ENCODE data around the gene WDFY4.
A peak's percentile ranks its signal among the peaks of the same experiment; 100 is the strongest.

Gene WDFY4

GRCh38 chr10:48764486-48764885, 79.8 kb downstream of the WDFY4 start:
- FAIRE-seq, result no peak
- no peak for DNase-seq (ENCODE audit: extremely low spot score, insufficient read length, low read depth)

GRCh38 chr10:48765039-48765438, 80.4 kb downstream of the WDFY4 start:
- FAIRE-seq (peak; percentile 68), DNase-seq (ENCODE audit: extremely low spot score, insufficient read length, low read depth) (no peak)

GRCh38 chr10:48765527-48765926, 80.9 kb downstream of the WDFY4 start:
- FAIRE-seq, result no peak

GRCh38 chr10:48767373-48768143, 82.9 kb downstream of the WDFY4 start:
- FAIRE-seq, result no peak
- no peak for DNase-seq (ENCODE audit: extremely low spot score, insufficient read length, low read depth)

More at GRCh38 chr10:48765527-48765926, 80.9 kb downstream of the WDFY4 start:
- DNase-seq (ENCODE audit: extremely low spot score, insufficient read length, low read depth), result no peak

- FAIRE-seq (no peak), DNase-seq (ENCODE audit: extremely low spot score, insufficient read length, low read depth) (no peak)
These were observed 83.6 kb downstream of the WDFY4 start for GRCh38 chr10:48768144-48768766.

- FAIRE-seq, result no peak
These were observed 84.3 kb downstream of the WDFY4 start for GRCh38 chr10:48768926-48769325.

GRCh38 chr10:48769706-48770435, 85.2 kb downstream of the WDFY4 start:
- FAIRE-seq (no peak), DNase-seq (ENCODE audit: extremely low spot score, insufficient read length, low read depth) (no peak)

More at GRCh38 chr10:48768926-48769325, 84.3 kb downstream of the WDFY4 start:
- no peak for DNase-seq (ENCODE audit: extremely low spot score, insufficient read length, low read depth)

- no peak for DNase-seq (ENCODE audit: extremely low spot score, insufficient read length, low read depth)
- FAIRE-seq, result no peak
These were observed 86.0 kb downstream of the WDFY4 start for GRCh38 chr10:48770561-48771089.

- FAIRE-seq (no peak), DNase-seq (ENCODE audit: extremely low spot score, insufficient read length, low read depth) (no peak)
These were observed 86.6 kb downstream of the WDFY4 start for GRCh38 chr10:48771234-48771633.

- FAIRE-seq (no peak), DNase-seq (ENCODE audit: extremely low spot score, insufficient read length, low read depth) (no peak)
These were observed 87.4 kb downstream of the WDFY4 start for GRCh38 chr10:48772059-48772458.

GRCh38 chr10:48773580-48773979, 88.9 kb downstream of the WDFY4 start:
- no peak for FAIRE-seq
- DNase-seq (ENCODE audit: extremely low spot score, insufficient read length, low read depth), result no peak

- FAIRE-seq (no peak), DNase-seq (ENCODE audit: extremely low spot score, insufficient read length, low read depth) (no peak)
These were observed 89.9 kb downstream of the WDFY4 start for GRCh38 chr10:48774416-48775205.

GRCh38 chr10:48775206-48775517, 90.5 kb downstream of the WDFY4 start:
- no peak for FAIRE-seq

GRCh38 chr10:48776005-48776522, 91.4 kb downstream of the WDFY4 start:
- FAIRE-seq (no peak), DNase-seq (ENCODE audit: extremely low spot score, insufficient read length, low read depth) (no peak)

More at GRCh38 chr10:48775206-48775517, 90.5 kb downstream of the WDFY4 start:
- no peak for DNase-seq (ENCODE audit: extremely low spot score, insufficient read length, low read depth)

- no peak for FAIRE-seq
- no peak for DNase-seq (ENCODE audit: extremely low spot score, insufficient read length, low read depth)
These were observed 91.9 kb downstream of the WDFY4 start for GRCh38 chr10:48776528-48776927.

- no peak for FAIRE-seq
- DNase-seq (ENCODE audit: extremely low spot score, insufficient read length, low read depth), result no peak
These were observed 92.4 kb downstream of the WDFY4 start for GRCh38 chr10:48777110-48777509.

GRCh38 chr10:48778193-48778857, 93.7 kb downstream of the WDFY4 start:
- FAIRE-seq (no peak), DNase-seq (ENCODE audit: extremely low spot score, insufficient read length, low read depth) (no peak)

- no peak for FAIRE-seq
- no peak for DNase-seq (ENCODE audit: extremely low spot score, insufficient read length, low read depth)
These were observed 94.4 kb downstream of the WDFY4 start for GRCh38 chr10:48779077-48779476.

GRCh38 chr10:48779546-48780152, 95.0 kb downstream of the WDFY4 start:
- DNase-seq (ENCODE audit: extremely low spot score, insufficient read length, low read depth) (no peak), FAIRE-seq (no peak)

Measured in GM18507 (cell line).